ENCODE results near the gene DNAI4.
A peak's percentile ranks its signal among the peaks of the same experiment; 100 is the strongest.

DNA sequence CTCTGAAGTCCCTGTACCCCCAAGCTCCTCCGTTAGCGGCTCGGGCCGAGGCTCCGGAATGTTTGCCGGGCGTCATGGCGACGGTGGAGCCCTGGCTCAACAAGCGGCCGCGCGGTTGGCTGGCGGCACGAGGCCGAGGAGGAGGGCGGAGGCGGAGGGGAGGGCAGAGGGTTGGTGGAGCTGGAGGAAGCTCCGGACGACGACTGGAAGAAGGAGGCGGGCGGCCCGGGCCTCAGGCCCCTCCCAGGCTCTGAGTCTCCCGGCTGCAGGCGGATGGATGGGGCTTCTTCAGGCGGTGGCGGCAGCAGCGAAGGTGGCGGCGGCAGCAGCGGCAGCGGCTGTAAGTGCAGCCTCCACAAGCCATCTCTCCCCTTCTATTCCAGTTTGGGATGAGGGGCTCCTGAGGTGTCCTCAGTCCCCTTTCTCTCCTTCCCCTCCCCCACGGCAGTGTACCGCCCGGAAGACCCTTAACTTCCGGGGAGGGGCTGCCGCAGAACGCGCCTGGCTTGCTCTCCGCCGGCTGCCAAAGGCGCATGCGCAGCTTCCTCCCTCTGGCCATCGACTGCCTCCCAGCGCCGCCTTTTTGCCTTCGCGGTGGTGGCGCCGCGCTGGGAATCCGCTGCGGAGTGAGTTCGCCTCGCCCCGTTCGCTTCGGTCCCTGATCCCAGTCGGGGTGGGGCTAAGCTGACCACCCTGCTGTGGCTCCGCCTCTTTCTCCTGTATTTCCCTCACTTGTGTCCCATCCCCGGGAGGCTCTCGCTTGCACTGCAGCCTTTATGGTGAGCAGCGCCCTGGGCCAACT lies at the start of gene DNAI4, which contains the start of gene MIER1:
- TF ChIP-seq, protein P1, sequence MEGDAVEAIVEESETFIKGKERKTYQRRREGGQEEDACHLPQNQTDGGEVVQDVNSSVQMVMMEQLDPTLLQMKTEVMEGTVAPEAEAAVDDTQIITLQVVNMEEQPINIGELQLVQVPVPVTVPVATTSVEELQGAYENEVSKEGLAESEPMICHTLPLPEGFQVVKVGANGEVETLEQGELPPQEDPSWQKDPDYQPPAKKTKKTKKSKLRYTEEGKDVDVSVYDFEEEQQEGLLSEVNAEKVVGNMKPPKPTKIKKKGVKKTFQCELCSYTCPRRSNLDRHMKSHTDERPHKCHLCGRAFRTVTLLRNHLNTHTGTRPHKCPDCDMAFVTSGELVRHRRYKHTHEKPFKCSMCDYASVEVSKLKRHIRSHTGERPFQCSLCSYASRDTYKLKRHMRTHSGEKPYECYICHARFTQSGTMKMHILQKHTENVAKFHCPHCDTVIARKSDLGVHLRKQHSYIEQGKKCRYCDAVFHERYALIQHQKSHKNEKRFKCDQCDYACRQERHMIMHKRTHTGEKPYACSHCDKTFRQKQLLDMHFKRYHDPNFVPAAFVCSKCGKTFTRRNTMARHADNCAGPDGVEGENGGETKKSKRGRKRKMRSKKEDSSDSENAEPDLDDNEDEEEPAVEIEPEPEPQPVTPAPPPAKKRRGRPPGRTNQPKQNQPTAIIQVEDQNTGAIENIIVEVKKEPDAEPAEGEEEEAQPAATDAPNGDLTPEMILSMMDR (conservative IDR thresholded peaks at IDR 0.05; ENCODE audit: low read length) = 0 out of 2 replicates have a peak, but pooled peaks have one; percentile 34
- TF ChIP-seq EZH2phosphoT487 (IDR thresholded peaks at IDR 0.05; ENCODE audit: borderline replicate concordance, low read depth, low read length) = no peak
